Stimulated activated CD8-positive, alpha-beta memory T cell treated with anti-CD3 and anti-CD28 coated beads, Interleukin-2, amount 100 ng/mL, for 48 hours (primary cell): ENCODE data around the gene CTNNA2.
"Not testable (repeated sequence)": the region's sequence is repeated elsewhere in the genome, so short reads cannot be mapped to it uniquely, and the experiment has no call there.

Experiments
- DNase-seq, 2 donors: peaks; one replicate each; pipeline ENCODE4 v3.0.0-alpha.2; 2020; ENCODE audit warnings: low read depth in 2 of 2

The CTNNA2 gene

DNA sequence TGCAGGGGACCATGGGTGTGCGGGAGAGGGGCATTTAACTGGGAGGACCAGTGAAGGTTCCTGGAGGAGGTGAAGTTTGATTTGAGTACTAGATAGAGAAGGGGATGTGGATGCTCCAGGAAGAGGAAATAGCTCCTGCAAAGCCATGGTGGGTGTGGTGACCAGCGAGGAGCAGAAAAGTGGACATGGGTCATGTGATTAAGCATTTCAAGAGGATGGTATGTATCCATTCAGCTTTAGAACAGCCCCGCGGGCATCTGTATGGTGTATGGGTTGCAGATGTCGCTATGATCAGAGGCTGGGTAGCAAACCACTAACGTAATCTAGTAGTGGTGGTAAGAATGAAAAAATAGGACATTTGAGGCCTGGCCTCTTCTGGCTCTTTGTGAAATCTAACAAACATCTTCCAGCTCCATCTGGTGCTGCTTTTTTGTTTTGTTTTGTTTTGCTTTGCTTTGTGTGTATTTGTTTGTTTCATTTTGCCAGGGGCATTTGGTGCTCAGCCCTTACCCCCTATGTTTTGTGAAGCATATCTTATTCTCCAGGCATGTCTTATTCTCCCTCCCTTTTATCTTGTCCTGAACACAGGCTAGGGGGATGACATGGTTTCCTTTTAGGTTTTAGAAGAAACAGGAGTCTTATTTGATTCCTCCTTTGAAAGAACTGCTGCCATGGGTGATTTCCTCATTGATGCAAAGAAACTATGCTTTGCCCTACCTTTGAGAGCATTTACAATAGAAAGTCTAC is 565.6 kb downstream of the CTNNA2 start:
- no peak for DNase-seq

DNA sequence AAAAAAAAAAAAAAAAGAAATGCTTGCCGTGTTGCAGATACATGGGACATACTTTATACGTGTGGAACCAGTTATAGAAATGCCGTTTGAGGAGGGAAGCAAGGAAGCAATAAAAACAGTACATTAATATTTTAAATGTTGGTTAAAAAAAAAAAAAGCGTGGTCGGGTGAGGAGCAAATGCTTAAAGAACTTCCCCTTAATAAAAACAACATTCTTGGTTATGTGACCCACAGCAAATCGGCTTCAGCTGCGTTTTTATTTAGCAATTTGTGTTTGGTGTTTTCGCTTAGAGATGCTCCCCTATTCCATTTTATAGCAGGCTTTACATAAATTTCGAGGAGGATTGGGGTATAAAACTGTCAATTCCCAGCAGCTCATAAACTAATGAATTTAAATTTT is 568.1 kb downstream of the CTNNA2 start:
- no peak for DNase-seq

DNA sequence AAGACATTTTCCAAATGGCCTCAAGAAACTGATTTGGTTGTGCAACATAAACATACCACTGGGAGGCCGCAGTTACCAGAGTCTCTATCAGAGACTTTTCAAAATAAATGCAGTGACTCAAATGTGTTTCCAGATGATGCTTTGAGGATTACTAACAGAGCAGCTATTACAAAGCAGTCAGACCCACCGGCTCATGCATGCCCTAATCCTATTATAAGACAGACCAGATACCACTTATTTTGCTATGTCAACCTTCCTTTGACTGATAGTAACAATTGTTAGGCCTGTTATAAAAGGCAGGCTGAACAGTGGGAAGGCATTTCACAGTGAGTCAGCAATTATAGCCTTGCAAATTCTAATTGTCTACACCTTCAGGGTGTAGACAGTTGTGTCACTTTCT is 574.0 kb downstream of the CTNNA2 start:
- DNase-seq, result no peak

DNA sequence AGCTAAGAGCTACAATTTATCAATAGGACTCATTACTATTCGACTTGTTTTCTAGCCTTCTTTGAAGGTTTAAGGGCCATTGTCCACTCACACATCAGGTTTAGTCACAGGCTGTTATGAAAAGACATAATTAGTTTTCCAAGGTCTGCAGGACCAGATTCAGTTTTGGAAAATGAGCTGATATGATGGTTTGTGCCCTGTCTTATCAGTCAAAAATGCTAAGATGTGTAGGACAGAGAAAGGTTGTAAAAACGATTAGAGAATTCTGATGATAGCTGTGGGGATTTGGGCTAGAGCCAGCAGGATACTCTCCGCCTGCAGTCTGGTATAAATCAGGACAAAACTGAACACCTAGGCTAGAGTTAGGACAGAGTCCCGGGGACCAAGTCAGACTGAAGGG is 578.4 kb downstream of the CTNNA2 start:
- no peak for DNase-seq

DNA sequence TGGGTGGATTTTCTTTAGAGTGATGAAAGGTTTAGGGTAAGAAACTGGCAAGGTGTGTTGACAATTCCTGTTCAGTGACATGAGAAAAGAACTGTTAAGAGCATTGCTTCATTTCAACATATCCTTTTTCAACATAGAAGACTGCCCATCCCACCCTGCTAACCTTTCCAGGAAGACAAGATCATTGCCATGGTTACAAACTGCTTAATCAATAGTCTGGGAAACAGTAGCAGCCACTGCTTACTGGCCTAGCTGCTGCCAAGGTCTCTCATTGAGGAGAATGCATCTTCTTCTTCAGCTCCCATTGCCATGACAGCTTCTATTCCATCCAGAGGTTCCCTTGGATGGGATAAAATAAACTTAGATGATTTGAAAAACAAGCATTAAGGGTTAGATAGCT is 579.6 kb downstream of the CTNNA2 start:
- DNase-seq, result no peak

GRCh38 chr2:80098503-80098902 is 585.7 kb downstream of the CTNNA2 start:
- DNase-seq, result not testable (repeated sequence)

GRCh38 chr2:80102026-80102425 is 589.2 kb downstream of the CTNNA2 start:
- no peak for DNase-seq

DNA sequence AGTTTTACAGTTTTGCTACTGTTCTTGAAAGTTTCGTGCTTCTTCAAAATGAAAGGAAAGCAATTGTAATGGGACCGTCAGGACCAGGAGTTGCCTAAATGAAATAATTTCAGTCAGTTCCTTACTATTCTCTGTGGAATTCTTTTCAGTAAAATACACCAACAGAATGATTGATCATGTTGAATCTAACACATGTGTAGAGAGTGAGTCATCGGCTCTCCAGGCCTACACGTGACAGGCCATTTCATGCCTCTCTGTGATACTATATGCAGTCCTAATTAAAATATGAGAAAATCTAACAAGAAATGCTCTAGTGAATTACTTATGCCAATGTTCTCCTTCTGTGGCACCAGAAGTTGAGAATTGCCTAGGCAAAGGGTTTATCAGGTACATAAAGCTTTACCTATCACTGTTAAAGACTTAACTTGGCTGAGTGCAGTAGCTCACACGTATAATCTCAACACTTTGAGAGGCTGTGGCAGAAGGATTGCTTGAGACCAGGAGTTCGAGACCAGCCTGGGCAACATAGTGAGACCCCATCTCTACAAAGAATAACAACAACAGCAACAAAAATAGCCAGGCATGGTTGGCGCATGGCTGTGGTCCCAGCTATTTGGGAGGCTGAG is 592.3 kb downstream of the CTNNA2 start:
- no peak for DNase-seq

GRCh38 chr2:80111185-80111584 is 598.3 kb downstream of the CTNNA2 start:
- no peak for DNase-seq

- no peak for DNase-seq
Measured at GRCh38 chr2:80112790-80113189, 599.9 kb downstream of the CTNNA2 start.

GRCh38 chr2:80113399-80113798 is 600.5 kb downstream of the CTNNA2 start:
- no peak for DNase-seq

- DNase-seq, result no peak
Measured at GRCh38 chr2:80114812-80115211, 602.0 kb downstream of the CTNNA2 start.

- DNase-seq, result no peak
Measured at GRCh38 chr2:80117401-80117800, 604.5 kb downstream of the CTNNA2 start.

- no peak for DNase-seq
Measured at GRCh38 chr2:80120866-80121265, 608.0 kb downstream of the CTNNA2 start.

GRCh38 chr2:80122675-80123074 is 609.8 kb downstream of the CTNNA2 start:
- no peak for DNase-seq

- DNase-seq, result no peak
Measured at GRCh38 chr2:80126596-80127189, 613.8 kb downstream of the CTNNA2 start.

GRCh38 chr2:80128080-80128479 is 615.2 kb downstream of the CTNNA2 start:
- no peak for DNase-seq

GRCh38 chr2:80132281-80132680 is 619.4 kb downstream of the CTNNA2 start:
- DNase-seq, result no peak

DNA sequence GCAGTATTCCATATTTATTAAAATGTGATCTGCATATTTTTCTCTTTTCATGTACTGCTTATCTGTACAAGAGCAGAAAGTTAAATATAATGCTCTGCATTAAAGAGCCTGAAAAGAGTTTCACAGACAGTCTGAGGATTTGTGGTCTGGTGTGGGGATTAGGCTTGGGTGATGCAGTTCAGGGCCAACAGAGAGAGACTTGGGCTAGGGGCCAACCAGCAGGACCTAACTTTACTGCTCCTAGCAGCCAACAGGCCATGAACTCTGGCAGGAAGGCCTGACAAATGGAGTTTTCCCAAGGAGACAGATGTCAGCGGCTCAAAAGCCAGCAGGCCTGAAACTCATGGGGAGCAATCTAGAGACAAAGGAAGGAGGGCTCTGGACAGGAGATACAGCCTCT is 622.1 kb downstream of the CTNNA2 start:
- no peak for DNase-seq

DNA sequence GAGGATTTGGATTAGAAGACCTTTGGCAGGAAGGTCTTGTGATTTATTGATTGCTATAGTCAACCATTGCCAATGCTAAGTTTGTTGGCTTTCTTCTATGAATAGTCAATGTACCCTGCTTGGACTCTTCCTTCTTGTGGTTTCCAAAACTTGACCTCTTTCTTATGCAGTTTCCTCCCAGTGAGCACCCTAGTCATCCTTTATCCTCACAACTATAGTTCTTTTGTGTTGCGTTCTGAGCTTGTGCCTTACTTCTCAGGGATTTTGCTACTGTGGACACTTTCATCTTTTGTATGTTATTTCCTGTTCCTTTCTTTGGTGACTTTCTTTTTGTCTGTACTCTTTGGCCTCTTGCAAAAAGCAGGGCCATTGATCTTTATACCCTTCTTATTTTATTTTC is 623.5 kb downstream of the CTNNA2 start:
- no peak for DNase-seq

DNA sequence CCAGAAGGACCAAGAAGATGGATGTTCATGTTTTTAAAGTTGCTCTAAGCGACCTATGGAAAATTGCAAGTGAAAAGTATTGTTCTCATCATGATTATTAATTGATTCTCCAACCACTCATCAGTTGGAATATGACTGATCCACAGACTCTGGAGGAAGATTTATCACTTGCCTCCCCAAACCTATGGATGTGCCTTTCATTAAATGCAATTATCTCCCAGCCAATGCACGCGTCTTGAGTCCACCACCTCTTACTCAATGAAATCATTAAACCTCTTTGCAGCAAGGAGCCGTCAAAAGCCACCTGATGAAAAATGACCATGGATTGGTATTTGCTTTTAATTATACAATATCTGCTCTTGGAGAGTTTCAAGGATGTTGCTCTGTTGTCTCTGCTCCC is 626.1 kb downstream of the CTNNA2 start:
- DNase-seq, result no peak

- no peak for DNase-seq
Measured at GRCh38 chr2:80141007-80141726, 628.3 kb downstream of the CTNNA2 start.

GRCh38 chr2:80145499-80145898 is 632.6 kb downstream of the CTNNA2 start:
- DNase-seq, result no peak
